Activated CD8-positive, alpha-beta T cell treated with anti-CD3 and anti-CD28 coated beads for 36 hours (primary cell): Measurements from ENCODE around the gene RAB19. TPM values are rescaled to one million over a fixed set of nuclear protein-coding genes. Genes with fewer than 3 reads are reported as not detected.

ENCODE experiments used
- ATAC-seq: fragments of 200-7000 bp; cut with Tn5 transposase; one replicate; pipeline ENCODE4 v1.10.0; 2021; ENCODE audit warnings: mild to moderate bottlenecking, moderate library complexity
- CTCF ChIA-PET: fragments of 350-600 bp; sonication (Branson Sonifier 250); formaldehyde crosslinking; loops from one replicate; lab custom pipeline; 2021; ENCODE audit warnings: antibody characterized with exemption; lab: Charles Lee
- POLR2A ChIA-PET: fragments of 350-600 bp; sonication (Branson Sonifier 250); formaldehyde crosslinking; loops from one replicate; lab custom pipeline; 2021; ENCODE audit warnings: antibody characterized with exemption; lab: Charles Lee
- DNase-seq: peaks from one replicate; pipeline ENCODE4 v3.0.0-alpha.2; 2020
- H3K27ac Mint-ChIP-seq: one replicate; pipeline ENCODE4 v1.8.0; 2021; ENCODE audit warnings: mild to moderate bottlenecking, mixed read lengths
- H3K27me3 Mint-ChIP-seq: one replicate; pipeline ENCODE4 v1.8.0; 2021; ENCODE audit warnings: mixed read lengths
- H3K36me3 Mint-ChIP-seq: one replicate; pipeline ENCODE4 v1.8.0; 2021; ENCODE audit warnings: low read depth, mixed read lengths
- H3K4me1 Mint-ChIP-seq: one replicate; pipeline ENCODE4 v1.8.0; 2021; ENCODE audit warnings: low read depth, mixed read lengths
- H3K4me3 Mint-ChIP-seq: one replicate; pipeline ENCODE4 v1.8.0; 2021; ENCODE audit warnings: mild to moderate bottlenecking, moderate library complexity, mixed read lengths
- H3K9me3 Mint-ChIP-seq: one replicate; pipeline ENCODE4 v1.8.0; 2021; ENCODE audit warnings: mixed read lengths
- CTCF ChIP-seq: fragments of 200-600 bp; IDR thresholded peaks from one replicate; pipeline ENCODE4 v1.8.0; 2022; ENCODE audit warnings: antibody characterized with exemption, mild to moderate bottlenecking
- intact Hi-C: fragments of 100-400 bp; cut with micrococcal nuclease; formaldehyde crosslinking; loops from one replicate; pipeline ENCODE4 v1.10.0; 2022
- total RNA-seq, 2 experiments: library from RNA; stranded (reverse); gene quantifications; one replicate each; pipeline ENCODE4 v1.2.3, GENCODE V29; 2021

RAB19 gene
- total RNA-seq, 2 experiments from 2014 or later = 5.6 to 6.4 TPM

GRCh38 chr7:140383954-140384713 is 19.7 kb upstream of the RAB19 start:
- Mint-ChIP-seq H3K36me3 (peaks cover 31% of the 10 kb centered on the region), H3K27ac (peak overlapping the region; percentile 77), H3K9me3 (no peaks in the 10 kb centered on the region)

DNA sequence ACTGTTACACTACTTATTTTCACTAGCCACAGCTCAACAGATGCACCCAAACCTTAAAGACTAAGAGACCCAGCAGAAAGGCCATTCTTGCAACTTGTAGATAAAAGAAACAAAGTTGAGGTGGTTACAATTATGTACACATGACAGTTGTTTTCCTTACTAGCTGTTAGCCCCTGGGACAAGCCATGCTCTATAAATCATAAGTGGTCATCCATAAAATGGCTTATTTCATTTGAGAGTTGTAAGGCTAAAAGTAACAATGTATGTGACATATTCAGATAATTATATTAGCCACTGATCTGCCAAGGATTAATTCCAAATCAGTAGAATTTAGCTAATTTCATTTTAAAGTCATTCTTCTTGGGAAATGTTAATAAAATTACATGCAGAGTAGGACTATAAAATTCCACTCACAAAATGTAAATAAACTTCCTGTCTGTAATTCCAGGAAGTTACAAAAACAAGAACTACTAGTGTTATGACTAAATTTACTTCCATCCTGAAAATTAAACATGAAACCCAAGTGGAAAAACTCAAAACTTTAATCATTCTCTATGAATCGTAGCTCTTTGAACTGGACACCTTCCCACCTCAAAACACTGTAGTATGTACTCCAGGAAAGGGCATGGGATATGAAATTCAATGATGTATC is 18.8 kb upstream of the RAB19 start:
- no peak overlapping the region for H3K4me3 Mint-ChIP-seq
- H3K4me1 Mint-ChIP-seq = peaks cover 27% of the 10 kb centered on the region
- peaks cover 26% of the 10 kb centered on the region for H3K36me3 Mint-ChIP-seq
- ChIA-PET POLR2A (interaction anchor here (1.4 to 2.9 kb wide), 3 partner anchors 8 to 25 kb away, joined by 4 to 25 read pairs (median 4); partner anchors contain the start of gene SLC37A3), CTCF (interaction anchor here (0.8 to 2.2 kb wide), 3 partner anchors 9 to 59 kb away, joined by 3 to 8 read pairs (median 4); no protein-coding TSS in a partner anchor)
- intact Hi-C loops = no loop called here
- TF ChIP-seq CTCF = no peak
- no peaks in the 10 kb centered on the region for H3K27me3 Mint-ChIP-seq
- ATAC-seq (no peak), DNase-seq (no peak)
- H3K27ac Mint-ChIP-seq = peak overlapping the region; percentile 73
- H3K9me3 Mint-ChIP-seq = no peaks in the 10 kb centered on the region

More at GRCh38 chr7:140383954-140384713, 19.7 kb upstream of the RAB19 start:
- ChIA-PET POLR2A (interaction anchor here (1.1 to 2.9 kb wide), 6 partner anchors 8 to 24 kb away, joined by 3 to 25 read pairs (median 4); partner anchors contain the start of gene SLC37A3), CTCF (interaction anchor here (1.4 to 2.2 kb wide), 2 partner anchors 8 to 60 kb away, joined by 3 to 8 read pairs; no protein-coding TSS in a partner anchor)
- ATAC-seq (no peak), DNase-seq (no peak)
- intact Hi-C loops = no loop called here
- Mint-ChIP-seq H3K27me3 (no peaks in the 10 kb centered on the region), H3K4me1 (peaks cover 31% of the 10 kb centered on the region), H3K4me3 (no peak overlapping the region)
- TF ChIP-seq CTCF = no peak

DNA sequence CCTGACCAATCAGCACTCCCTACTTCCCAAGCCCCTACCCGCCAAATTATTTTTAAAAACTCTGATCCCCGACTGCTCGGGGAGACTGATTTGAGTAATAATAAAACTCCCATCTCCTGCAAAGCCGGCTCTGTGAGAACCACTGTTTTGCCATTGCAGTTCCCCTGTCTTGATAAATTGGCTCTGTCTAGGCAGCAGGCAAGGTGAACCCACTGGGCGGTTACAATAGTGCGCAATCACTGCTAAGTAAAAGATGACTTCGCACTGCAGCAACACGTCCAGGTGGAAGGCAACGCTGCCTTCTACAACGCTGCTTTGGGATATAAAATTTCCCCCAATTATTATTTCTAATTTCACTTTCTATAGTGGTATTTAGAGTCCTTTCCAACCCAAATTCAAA is 14.4 kb upstream of the RAB19 start:
- peak overlapping the region; percentile 71 for H3K27ac Mint-ChIP-seq
- POLR2A ChIA-PET = interaction anchor here (1.1 to 4.1 kb wide), 7 partner anchors 8 to 30 kb away, joined by 3 to 34 read pairs (median 7); partner anchors contain the start of gene RAB19
- DNase-seq (no peak), ATAC-seq (no peak)
- H3K9me3 Mint-ChIP-seq = no peaks in the 10 kb centered on the region
- no peak for TF ChIP-seq CTCF
- CTCF ChIA-PET = no interaction called here
- H3K4me3 Mint-ChIP-seq = no peak overlapping the region
- intact Hi-C loops = no loop called here
- H3K27me3 Mint-ChIP-seq = no peaks in the 10 kb centered on the region
- H3K4me1 Mint-ChIP-seq = peaks cover 14% of the 10 kb centered on the region
- peaks cover 14% of the 10 kb centered on the region for H3K36me3 Mint-ChIP-seq

DNA sequence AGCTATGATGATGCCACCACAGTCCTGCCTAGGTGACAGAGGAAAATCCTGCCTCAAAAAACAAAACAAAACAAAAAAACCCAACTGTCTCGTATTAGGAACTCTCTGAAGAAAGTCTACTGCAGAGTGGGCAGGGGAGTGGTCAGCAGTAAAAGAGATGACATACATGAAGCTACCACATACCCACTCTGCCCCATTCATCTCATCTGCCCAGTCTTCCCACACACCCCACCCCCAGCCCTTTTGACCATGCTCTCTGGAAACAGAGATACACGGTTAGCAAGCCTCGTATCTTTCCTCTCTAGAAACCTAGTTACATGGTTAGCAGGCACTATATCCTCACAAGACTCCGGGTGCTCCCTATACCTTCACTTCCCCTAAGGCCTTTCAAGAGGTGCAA is 13.8 kb upstream of the RAB19 start:
- POLR2A ChIA-PET = interaction anchor here (0.7 to 4.1 kb wide), 7 partner anchors 10 to 88 kb away, joined by 3 to 34 read pairs (median 5); partner anchors contain the start of gene RAB19

More for the DNA sequence above, 13.8 kb upstream of the RAB19 start:
- CTCF ChIA-PET = interaction anchor here (1.3 kb wide), 1 partner anchor 54 kb away, joined by 5 read pairs; no protein-coding TSS in a partner anchor
- DNase-seq (no peak), ATAC-seq (no peak)
- Mint-ChIP-seq H3K36me3 (peaks cover 14% of the 10 kb centered on the region), H3K27me3 (no peaks in the 10 kb centered on the region), H3K27ac (no peak overlapping the region), H3K9me3 (no peaks in the 10 kb centered on the region), H3K4me1 (peaks cover 8% of the 10 kb centered on the region), H3K4me3 (no peak overlapping the region)
- TF ChIP-seq CTCF = no peak
- intact Hi-C loops = no loop called here
